Stimulated activated CD8-positive, alpha-beta memory T cell treated with anti-CD3 and anti-CD28 coated beads, Interleukin-4, amount 100 ng/mL, for 4 hours (primary cell): ENCODE results near the gene ABCA7.

Experiments
- DNase-seq, 2 donors: peaks; one replicate each; pipeline ENCODE4 v3.0.0-alpha.2; 2020; ENCODE audit warnings: low read depth in 2 of 2, low spot score in 1 of 2

Gene ABCA7

GRCh38 chr19:1069009-1069779, 29.3 kb downstream of the ABCA7 start:
- no peak for DNase-seq

DNA sequence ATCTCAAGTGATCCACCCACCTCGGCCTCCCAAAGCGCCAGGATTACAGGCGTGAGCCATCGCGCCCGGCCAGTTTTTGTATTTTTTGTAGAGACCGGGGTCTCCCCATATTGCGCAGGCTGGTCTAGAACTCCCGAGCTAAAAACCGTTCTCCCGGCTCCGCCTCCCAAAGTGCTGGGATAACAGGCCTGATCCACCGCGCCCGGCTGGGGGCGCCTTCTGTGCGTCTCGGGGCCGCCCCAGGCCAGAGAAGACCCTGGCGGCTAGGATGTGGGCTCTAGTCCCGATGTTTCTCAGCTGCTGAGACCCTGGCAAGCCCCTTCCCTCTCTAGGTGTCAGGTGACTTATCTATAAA, 30.6 kb downstream of the ABCA7 start:
- no peak for DNase-seq

- no peak for DNase-seq
Measured at GRCh38 chr19:1070931-1071791, 31.3 kb downstream of the ABCA7 start.

GRCh38 chr19:1072371-1073015, 32.6 kb downstream of the ABCA7 start:
- DNase-seq = no peak

DNA sequence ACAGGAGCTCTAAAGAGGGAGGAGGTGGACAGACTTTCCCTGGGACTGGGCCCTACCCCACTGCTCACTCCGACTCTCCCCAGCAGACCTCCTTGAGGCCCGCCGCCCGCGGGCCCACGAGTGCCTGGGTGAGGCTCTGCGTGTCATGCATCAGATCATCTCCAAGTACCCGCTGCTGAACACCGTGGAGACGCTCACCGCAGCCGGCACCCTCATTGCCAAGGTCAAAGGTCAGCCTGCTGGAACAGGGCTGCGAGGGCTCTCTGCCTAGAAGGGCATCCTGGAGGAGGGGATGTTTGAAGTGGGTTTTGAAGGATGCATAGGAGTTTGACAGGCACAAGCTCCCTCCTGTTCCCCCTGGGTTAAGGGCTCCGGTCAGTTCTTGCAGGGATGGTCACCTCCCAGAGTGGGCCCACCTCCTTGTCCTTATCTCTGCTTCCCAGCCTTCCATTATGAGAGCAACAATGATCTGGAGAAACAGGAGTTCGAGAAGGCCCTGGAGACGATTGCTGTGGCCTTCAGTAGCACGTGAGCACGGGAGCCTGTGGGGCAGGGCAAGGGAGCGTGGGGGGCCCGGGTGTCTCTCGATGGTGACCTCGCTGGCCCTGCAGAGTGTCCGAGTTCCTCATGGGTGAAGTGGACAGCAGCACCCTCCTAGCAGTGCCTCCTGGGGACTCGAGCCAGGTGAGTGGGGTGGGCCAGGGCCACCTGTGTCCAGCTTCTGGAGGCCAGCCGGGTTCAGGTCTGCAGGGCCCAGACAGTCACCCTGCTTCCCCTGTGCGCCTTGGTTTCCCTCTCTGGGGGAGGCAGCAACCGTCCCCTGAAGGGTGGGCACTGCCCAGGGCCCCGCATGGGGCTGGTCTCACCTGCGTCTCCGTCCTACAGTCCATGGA, 33.4 kb downstream of the ABCA7 start:
- no peak for DNase-seq

GRCh38 chr19:1073956-1074517, 34.1 kb downstream of the ABCA7 start:
- no peak for DNase-seq

GRCh38 chr19:1074544-1075283, 34.8 kb downstream of the ABCA7 start:
- DNase-seq = peak; percentile 85 to 90

DNA sequence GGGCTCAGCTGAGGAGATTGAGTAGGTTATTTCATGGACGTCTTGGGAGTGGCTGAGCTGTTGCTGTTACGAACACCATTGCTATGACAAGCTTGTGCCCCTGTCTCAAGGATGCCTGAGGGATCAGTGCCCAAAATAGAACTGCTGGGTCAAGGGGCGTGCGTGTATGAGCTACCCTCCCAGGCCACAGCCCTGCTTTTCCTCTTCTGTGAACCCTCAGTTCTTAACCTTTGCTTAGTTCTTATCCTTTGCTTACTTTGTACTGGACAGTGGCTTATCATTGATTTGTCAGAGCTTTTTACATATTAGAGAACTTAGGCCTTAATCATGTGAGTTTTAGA, 36.1 kb downstream of the ABCA7 start:
- DNase-seq = no peak

GRCh38 chr19:1076951-1077350, 37.0 kb downstream of the ABCA7 start:
- DNase-seq = peak; percentile 76 to 89

- DNase-seq = no peak
Measured at GRCh38 chr19:1079566-1080111, 39.7 kb downstream of the ABCA7 start.

DNA sequence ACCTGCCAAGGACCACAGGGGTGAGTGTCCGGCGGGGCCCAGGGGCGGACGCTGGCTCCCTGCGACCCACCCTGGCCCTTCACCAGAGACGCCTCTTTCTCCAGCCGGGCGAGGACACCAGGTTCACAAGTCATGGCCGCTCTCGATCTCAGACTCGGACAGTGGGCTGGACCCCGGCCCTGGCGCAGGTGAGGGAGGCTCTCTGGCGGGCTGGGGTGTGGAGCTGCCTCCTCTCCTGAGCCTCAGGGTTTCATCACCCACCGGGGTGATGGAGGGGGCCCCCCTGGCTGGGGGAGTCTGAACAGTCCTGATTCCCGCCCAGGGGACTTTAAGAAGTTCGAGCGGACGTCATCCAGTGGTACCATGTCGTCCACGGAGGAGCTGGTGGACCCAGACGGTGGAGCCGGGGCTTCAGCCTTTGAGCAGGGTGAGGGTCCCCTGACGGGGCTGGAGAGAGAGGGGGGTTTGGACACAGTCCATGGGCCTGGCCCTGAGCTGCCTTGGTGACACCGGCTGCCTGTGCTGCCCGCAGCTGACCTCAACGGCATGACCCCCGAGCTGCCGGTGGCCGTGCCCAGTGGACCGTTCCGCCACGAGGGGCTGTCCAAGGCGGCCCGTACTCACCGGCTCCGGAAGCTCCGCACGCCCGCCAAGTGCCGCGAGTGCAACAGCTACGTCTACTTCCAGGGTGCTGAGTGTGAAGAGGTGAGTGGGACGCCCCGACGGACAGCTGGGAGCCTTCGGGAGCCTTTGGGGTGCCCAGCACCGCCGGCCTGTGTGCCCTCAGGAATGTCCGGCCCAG, 40.7 kb downstream of the ABCA7 start:
- DNase-seq = no peak

DNA sequence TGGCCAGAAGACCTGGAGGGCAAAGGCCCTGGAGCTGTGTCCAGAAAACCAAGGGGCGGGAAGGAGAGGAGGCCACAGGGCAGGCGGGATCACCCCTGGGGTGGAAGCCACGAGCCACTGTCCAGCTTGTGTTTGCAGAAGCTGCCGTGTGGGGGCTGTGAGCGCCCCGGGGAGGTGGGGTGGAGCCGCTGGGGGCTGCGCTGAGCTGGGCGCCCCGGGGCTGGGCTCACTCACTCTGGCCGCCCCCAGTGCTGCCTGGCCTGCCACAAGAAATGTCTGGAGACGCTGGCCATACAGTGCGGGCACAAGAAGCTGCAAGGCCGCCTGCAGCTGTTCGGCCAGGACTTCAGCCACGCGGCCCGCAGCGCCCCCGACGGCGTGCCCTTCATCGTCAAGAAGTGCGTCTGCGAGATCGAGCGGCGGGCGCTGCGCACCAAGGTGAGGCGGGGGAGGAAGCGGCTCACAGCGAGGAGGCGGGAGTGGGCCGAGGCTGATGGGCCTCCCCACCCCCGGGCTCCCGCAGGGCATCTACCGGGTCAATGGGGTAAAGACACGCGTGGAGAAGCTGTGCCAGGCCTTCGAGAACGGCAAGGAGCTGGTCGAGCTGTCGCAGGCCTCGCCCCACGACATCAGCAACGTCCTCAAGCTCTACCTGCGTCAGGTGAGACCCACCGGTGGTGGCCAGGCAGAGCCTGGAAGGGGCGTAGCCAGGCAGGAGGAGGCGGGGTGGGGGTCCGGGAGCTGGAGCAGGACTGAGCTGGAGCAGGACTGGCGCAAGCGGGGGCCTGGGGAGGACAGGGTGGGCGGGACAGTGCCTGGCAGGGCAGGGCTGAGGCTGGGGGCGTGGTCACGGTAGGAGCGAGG, 41.6 kb downstream of the ABCA7 start:
- DNase-seq = no peak

GRCh38 chr19:1082165-1082927, 42.4 kb downstream of the ABCA7 start:
- peak in 1 of 2 donors; percentile 44 for DNase-seq

DNA sequence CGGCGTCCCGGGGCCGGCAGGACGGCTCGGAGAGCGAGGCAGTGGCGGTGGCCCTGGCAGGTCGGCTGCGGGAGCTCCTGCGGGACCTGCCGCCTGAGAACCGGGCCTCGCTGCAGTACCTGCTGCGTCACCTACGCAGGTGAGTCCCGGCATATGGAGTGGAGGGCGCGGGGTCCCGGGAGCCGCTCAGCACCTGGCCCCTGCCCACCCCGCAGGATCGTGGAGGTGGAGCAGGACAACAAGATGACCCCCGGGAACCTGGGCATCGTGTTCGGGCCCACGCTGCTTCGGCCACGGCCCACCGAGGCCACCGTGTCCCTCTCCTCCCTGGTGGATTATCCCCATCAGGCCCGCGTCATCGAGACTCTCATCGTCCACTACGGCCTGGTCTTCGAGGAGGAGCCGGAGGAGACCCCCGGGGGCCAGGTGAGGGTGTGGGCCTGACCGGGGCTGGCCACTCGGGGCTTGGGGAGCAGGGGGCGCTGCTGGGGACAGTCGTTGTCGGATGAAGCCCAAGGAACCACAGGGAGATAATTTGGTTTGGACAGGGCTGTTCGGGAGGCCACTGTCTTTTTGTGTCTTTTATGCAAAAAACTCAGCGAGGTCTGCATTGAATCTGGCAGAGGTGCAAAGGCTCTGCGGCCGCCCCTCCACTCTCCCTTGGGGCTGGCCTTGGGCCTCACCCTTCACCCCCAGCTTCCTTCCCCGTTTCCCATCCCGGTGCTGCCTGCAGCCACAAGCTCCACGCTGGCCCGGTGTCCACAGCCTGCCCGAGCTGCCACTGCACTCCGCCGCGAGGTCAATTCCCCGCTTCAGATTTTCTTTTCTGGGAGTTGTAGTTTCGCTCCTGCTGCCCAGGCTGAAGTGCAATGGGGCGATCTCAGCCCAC, 43.3 kb downstream of the ABCA7 start:
- no peak for DNase-seq

DNA sequence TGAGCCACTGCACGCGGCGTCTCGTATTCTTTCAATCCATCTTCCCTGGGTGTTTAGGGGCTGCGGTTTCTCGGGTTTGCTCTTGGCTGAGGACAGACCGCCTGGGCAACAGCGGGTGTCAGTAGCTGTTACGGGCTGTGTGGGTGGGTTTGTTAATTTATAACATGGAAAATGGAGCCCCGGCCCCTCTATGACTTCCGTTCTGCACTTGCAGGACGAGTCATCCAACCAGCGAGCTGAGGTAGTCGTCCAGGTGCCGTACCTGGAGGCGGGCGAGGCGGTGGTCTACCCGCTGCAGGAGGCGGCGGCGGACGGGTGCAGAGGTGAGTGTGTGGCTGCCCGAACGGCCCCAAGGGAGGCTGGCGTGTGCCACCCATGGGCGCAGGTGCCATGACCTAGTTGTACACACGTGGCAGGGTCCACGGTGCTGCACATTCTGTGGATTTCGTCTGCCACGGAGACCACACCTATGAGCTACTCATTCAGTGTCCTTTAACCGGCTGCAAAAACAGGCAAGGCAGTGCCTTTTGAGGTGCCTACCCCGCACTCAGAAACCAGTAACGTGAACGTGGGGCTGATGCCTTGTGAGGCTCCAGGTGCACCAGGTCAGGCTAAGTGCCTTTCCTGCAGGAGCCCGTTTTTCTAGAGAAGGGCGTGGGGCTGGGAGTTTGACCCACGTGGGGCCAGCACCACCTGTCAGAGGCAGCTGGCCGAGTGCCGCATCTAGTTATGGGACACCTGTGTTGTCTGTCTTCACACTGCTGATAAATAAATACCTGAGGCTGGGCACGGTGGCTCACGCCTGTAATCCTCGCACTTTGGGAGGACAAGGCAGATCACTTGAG, 44.3 kb downstream of the ABCA7 start:
- no peak for DNase-seq
